Progenitor cell of endocrine pancreas (in vitro differentiated cells): ENCODE measurements around the gene STXBP4. TPM values are rescaled to one million over a fixed set of nuclear protein-coding genes. Genes with fewer than 3 reads are reported as not detected.

ENCODE experiments used
- DNase-seq: peaks from one replicate; pipeline ENCODE4 v3.0.0; 2021; ENCODE audit warnings: low spot score; ENCODE audit not compliant: unreplicated experiment
- H3K27ac Mint-ChIP-seq: 2 replicates; pipeline ENCODE4 v1.8.0; 2021; ENCODE audit warnings: mild to moderate bottlenecking, moderate library complexity, mixed read lengths
- H3K27me3 Mint-ChIP-seq: 2 replicates; pipeline ENCODE4 v1.8.0; 2021; ENCODE audit warnings: mixed read lengths
- H3K36me3 Mint-ChIP-seq: 2 replicates; pipeline ENCODE4 v1.8.0; 2022; ENCODE audit warnings: mixed read lengths; ENCODE audit not compliant: insufficient read depth
- H3K4me1 Mint-ChIP-seq: 2 replicates; pipeline ENCODE4 v1.8.0; 2021; ENCODE audit warnings: low read depth, mixed read lengths
- H3K4me3 Mint-ChIP-seq: 2 replicates; pipeline ENCODE4 v1.8.0; 2021; ENCODE audit warnings: low read depth, mild to moderate bottlenecking, moderate library complexity, mixed read lengths
- H3K9me3 Mint-ChIP-seq: 2 replicates; pipeline ENCODE4 v1.8.0; 2021; ENCODE audit warnings: low read depth, mixed read lengths
- total RNA-seq: library from RNA; stranded (reverse); gene quantifications from 2 replicates; pipeline ENCODE4 v1.2.1, GENCODE V29; 2021
- TF ChIP-seq, protein P1 (sequence below): fragments of 200-600 bp; sonication (generic); IDR thresholded peaks from one replicate; pipeline ENCODE4 v1.5.0; 2021; ENCODE audit warnings: antibody characterized with exemption, mild to moderate bottlenecking; ENCODE audit not compliant: unreplicated experiment

STXBP4 gene
- total RNA-seq, 1 donor from 2014 or later, result 45.0 TPM

DNA sequence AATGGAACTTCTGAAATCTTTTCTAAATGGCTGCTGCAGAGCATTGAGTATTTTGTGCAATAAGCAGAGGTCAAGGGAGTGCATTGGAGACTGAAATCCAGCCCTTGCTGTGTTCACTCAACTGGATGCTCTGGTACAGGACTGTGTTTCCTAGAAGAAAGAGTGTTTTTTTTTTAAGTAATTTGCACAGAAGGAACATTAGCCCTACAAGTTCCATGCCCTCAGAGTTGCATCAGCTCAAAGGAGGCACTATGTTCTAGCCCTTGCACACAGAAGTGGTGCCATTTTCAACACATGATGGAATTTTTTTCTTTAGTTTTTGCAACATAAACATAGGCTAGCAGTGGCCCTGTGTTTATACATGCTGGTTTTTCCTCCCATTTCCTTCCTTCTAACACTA lies 152.1 kb downstream of the STXBP4 start:
- no peak for DNase-seq
- Mint-ChIP-seq H3K4me3 (no peak overlapping the region), H3K36me3 (no peaks in the 10 kb centered on the region), H3K27me3 (no peaks in the 10 kb centered on the region), H3K4me1 (peaks cover 4% of the 10 kb centered on the region), H3K27ac (no peak overlapping the region), H3K9me3 (no peaks in the 10 kb centered on the region)
- TF ChIP-seq, protein P1, sequence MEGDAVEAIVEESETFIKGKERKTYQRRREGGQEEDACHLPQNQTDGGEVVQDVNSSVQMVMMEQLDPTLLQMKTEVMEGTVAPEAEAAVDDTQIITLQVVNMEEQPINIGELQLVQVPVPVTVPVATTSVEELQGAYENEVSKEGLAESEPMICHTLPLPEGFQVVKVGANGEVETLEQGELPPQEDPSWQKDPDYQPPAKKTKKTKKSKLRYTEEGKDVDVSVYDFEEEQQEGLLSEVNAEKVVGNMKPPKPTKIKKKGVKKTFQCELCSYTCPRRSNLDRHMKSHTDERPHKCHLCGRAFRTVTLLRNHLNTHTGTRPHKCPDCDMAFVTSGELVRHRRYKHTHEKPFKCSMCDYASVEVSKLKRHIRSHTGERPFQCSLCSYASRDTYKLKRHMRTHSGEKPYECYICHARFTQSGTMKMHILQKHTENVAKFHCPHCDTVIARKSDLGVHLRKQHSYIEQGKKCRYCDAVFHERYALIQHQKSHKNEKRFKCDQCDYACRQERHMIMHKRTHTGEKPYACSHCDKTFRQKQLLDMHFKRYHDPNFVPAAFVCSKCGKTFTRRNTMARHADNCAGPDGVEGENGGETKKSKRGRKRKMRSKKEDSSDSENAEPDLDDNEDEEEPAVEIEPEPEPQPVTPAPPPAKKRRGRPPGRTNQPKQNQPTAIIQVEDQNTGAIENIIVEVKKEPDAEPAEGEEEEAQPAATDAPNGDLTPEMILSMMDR, result no peak

DNA sequence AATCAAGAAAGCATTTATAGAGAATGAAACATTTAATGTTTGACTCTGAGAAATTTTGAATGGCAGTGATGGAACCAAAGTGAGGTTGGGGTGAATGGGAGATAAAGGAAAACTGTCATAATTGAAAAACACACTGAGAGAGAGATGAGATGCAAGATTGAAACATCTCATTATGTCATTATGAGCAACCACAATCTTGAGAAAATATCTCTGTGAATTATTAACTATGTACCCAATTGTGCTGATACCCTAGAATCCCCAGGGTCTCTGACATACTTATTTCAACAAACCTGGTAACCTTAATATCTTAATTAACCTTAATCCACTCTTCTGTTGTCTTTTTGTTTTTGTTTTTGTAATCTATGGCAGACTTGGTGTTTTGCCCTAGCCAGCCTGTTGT lies 152.7 kb downstream of the STXBP4 start:
- Mint-ChIP-seq H3K27ac (no peak overlapping the region), H3K4me3 (no peak overlapping the region), H3K4me1 (peaks cover 4% of the 10 kb centered on the region), H3K9me3 (no peaks in the 10 kb centered on the region), H3K36me3 (no peaks in the 10 kb centered on the region), H3K27me3 (no peaks in the 10 kb centered on the region)
- TF ChIP-seq, protein P1, result no peak
- no peak for DNase-seq

DNA sequence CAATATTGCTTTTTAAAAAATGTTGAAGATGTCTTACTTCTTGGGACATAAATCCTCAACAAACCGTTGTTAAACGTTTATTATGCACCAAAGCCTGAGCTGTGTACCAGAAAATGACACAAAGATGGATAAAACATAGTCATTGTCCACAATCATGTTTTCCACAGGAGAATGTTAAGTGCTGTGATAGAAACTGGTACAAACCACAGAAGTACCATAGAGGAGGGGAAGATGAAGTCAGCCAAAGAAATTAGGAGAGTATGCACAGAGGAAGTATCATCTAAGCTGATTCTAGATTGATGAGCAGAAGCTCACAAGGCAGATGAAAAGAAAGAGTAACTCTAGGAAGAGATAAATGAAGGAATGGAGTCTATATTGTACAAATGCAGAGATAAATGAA lies 153.5 kb downstream of the STXBP4 start:
- H3K36me3 Mint-ChIP-seq, result no peaks in the 10 kb centered on the region
- peaks cover 4% of the 10 kb centered on the region for H3K4me1 Mint-ChIP-seq
- no peak overlapping the region for H3K27ac Mint-ChIP-seq
- no peaks in the 10 kb centered on the region for H3K9me3 Mint-ChIP-seq
- DNase-seq, result no peak
- TF ChIP-seq, protein P1, result no peak
- no peak overlapping the region for H3K4me3 Mint-ChIP-seq
- no peaks in the 10 kb centered on the region for H3K27me3 Mint-ChIP-seq

DNA sequence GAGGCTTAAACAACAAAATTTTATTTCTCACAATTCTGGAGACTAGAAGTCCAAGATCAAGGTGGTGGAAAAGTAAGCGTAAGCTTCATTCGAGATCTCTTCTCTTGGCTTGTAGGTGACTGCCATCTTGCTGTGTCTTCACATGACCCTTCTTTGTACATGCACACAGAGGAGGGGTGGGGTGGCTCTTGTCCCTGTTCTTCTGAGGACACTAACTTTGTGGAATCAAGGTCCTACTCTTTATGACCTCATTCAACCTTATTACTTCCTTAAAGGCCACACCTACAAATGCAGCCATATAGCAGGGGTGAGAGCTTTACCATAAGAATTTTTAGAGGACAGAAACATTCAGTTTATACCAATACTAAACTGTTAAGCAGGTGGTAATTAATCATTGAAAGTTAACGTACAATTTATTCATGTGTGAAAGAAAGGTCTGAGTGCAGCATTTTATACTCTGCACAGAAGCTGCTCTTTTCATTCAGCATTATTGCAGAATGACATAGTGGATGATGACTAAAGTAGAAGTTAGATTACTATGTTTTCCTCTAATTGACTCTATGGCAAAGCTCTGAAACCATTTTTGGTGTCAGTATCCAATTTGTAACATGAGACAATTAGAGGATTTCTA lies 156.3 kb downstream of the STXBP4 start:
- H3K27ac Mint-ChIP-seq, result no peak overlapping the region
- H3K27me3 Mint-ChIP-seq, result no peaks in the 10 kb centered on the region
- H3K36me3 Mint-ChIP-seq, result no peaks in the 10 kb centered on the region
- peaks cover 4% of the 10 kb centered on the region for H3K4me1 Mint-ChIP-seq
- H3K9me3 Mint-ChIP-seq, result no peaks in the 10 kb centered on the region
- TF ChIP-seq, protein P1, result no peak
- H3K4me3 Mint-ChIP-seq, result no peak overlapping the region
- DNase-seq, result no peak

DNA sequence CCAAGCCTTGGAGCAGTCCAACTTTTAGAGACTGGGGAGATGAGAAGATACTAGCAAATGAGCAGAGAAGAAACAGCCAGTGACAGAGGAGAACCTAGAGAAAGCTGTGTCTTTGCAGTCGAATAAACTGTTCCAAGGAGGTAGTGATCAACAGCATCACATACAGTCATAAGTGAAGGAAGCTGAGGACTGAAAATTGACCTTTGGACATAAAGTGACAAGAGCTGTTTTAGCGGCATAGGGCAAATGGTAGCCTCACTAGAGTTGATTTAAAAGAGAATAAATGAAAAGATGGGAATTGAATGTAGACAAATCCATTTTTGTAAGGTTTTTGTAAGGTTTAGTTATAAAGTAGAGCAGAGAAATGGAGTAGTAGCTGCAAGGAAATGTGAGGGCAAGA lies 165.0 kb downstream of the STXBP4 start:
- no peak for DNase-seq
- H3K4me3 Mint-ChIP-seq, result no peak overlapping the region
- TF ChIP-seq, protein P1, result no peak
- H3K36me3 Mint-ChIP-seq, result no peaks in the 10 kb centered on the region
- no peaks in the 10 kb centered on the region for H3K27me3 Mint-ChIP-seq
- peaks cover 10% of the 10 kb centered on the region for H3K4me1 Mint-ChIP-seq
- H3K27ac Mint-ChIP-seq, result no peak overlapping the region
- no peaks in the 10 kb centered on the region for H3K9me3 Mint-ChIP-seq
